Measurements from ENCODE around the gene MAPK14.

The MAPK14 gene

DNA sequence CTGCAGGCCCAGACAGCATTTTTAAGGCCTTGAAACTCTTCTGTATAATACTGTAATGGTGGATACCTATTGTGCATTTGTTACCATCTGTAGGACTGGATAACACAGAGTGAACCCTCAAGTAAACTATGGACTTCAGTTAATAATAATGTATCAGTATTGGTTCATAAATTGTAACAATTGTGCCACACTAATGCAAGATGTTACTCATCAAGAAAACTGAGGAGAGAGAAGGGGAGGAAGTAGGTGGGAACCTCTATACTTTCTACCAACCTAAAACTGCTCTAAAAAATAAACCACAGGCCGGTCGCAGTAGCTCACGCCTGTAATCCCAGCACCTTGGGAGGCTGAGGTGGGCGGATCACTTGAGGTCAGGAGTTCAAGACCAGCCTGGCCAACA is 113.5 kb downstream of the MAPK14 start:
- DNase-seq: no peak

DNA sequence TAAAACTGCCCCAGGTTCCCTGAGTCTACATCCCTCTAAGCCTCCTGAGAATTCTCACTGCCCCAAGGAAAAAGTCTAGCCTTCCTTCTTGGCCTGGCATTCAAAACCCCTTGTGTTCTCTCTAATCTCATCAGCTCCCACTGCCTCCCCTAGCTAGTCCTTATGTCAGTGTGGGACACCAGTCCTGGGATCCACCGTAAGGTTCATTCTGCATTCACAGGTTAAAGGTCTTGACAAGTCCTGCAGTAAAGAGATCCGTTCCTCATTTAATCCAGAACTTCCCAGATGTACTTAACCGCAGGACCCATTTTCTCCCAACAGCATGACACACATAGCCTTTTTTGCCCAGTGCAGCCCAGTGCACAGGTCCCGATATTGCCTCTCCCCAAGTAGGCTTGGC is 114.4 kb downstream of the MAPK14 start:
- DNase-seq: no peak

DNA sequence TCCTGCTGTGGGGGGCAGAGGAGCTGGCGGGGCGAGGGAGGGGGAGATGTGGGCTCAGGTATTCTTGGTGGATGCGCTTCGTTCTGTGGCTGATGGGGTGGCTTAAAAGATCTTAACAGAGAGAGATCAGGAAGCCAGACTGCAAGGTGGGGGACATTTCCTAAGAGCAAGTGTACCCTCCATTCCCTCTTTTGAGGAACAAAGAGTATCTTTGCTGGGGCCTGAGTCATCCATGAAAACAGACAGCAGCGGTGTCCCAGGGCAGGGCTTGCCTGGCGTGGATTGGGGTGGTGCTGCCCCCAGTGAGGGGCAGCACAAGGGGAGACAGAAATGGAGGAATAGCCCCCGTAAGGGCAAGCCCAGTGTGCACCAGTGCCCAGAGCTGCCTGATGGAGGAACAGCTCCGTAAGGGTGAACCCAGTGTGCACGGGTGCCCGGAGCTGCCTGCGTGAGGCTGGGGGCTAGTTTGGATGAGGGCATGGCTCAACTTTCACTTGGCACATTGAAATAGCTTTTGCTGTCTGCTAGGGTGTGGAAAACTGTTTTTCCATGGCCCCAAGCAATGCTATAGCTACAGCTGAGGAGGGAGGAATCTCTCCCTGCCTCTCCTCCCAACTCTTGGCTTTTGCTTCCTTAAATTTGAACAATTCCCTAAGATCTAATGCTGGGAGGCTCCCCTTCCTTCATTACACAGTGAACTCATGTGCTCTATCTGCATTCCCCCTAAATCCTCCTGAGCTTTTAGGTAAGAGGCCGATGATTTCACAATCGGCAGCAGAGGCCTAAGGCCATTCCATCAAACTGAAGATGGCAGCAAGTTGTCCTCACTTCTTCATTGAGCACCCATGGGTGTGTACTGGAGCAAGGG is 115.6 kb downstream of the MAPK14 start:
- DNase-seq: no peak

DNA sequence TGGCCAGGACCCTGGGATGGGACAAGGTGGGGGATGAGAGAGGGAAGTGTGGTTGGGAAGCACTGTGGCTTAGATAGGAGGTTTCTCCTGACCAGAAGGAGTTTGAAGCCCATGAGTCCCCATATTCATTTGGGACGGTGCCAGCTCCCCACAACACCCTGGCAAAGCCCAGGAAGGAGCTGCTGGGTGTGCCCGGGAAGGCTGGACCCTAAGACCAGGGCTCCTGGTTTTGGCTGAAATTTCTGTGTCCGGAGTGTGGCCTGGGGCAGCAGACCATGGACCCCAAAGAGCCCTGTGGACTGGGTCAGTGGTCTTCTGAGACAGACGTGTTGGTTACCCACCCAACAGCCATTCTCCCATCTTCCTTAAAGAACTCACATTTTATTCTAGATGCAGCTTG is 117.9 kb downstream of the MAPK14 start:
- no peak for DNase-seq

DNA sequence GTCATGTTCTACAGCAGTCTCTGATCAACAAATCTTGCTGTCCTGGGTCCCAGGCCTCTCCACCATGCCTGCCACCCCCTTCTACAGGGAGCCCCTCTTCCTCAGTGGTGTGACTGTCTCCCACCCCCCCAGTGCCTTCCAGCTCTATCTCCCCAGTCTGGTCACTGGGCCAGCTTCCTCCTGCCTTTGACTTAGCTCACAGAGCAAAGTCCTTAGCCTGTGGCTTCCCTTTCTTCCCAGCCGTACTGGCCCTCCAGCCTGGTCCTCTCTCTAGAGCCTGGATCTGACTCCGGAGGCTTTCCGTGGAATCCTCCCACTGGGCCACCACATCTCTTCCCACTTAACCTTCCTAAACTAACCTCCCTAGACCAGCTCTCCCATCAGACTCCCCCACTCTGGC is 119.7 kb downstream of the MAPK14 start:
- no peak for DNase-seq

DNA sequence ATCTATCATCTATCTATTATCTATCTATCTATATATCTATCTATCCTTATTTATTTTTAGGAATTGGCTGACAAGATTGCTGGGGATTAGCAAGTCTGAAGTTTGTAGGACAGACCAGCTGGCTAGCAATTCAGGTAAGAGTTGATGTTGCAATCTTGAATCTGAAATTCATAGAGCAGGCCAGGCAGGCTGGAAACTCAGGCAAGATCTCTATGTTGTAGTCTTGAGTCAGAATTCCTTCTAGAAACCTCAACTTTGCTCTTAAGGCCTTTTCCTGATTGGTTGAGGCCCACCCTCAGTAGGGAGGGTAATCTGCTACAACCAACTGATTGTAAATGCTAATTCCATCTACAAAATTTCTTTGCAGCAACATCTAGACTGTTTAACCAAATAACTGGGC is 121.9 kb downstream of the MAPK14 start:
- no peak for DNase-seq

DNA sequence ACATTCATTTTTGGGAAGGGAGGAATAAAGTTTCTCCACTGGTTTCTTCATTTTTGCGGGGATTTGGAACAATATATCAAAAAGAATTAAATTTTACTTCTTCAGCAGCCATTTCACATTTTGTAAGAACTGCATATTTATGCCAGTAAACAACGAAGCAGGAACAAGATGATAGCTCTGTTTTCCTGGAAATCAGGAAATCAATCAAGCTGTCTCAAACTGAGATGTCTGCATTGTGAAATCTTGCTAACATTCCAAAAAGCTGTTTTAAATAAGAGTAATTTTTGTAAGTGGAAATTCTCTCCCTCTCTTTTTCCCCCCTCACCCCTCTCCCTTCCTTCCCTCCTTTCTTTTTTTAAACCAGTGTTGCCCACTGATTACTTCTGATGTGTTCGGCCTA is 122.7 kb downstream of the MAPK14 start:
- no peak for DNase-seq

DNA sequence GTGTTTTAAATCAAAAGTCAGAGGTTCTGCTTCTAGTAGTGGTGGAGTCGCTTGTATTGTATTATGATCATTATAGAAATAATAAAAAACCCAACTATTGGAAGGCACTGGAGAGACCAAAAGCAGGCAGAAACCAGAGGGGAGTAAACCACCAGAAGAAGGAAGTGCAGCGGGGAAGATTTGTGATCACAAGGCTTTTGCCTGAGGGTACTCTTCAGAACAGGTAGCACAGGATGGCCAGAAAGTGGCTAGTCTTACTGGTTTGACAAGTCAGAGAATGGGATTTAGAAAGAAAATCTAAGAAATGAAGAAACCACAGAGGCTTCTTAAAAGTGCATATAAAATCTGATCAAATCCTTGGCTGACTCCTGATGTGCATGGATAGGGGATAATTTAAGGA is 126.7 kb downstream of the MAPK14 start:
- DNase-seq: no peak

DNA sequence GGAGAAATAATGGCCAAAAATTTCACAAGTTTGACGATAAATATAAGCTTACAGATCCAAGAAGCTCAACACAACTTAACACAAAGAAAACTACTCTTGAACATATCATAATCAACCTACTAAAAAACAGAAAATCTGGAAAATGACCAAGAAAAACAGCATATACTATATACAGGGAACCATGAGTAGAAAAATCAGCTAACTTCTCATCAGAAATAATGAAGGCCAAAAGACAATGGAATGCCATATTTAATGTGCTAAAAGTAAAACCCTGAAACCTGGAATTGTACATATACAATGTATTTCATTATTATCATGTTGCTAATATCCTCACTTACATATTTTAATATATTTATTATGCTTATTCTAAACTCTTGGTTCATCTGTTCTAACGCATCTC is 128.1 kb downstream of the MAPK14 start:
- no peak for DNase-seq

DNA sequence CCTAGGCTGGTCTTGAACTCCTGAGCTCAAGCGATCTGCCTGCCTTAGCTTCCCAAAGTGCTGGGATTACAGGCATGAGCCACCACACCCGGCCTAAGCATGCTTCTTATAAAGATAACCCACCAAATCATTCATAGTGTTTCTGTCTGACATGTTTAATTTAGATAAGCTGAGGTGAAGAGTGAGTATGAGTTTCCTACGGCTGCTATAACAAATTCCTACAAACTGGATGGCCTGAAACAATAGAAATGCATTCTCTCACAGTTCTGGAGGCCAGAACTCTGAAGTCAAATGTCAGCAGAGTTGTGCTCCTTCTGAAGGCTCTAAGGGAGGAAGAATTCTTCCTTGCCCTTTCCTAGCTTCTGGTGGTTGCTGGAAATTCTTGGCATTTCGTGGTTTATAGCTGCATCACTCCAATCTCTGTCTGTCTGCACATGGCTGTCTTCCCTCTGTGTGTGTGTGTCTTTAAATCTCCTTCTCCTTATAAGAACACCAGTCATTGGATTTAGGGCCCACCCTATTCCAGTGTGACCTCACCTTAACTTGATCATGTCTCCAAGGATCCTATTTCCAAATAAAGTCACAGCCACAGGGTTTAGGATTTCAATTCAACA is 132.6 kb downstream of the MAPK14 start:
- no peak for DNase-seq

All from activated CD4-positive, alpha-beta T cell treated with anti-CD3 and anti-CD28 coated beads for 1 hour (primary cell).